Gastroesophageal sphincter (tissue), 4 donors: ENCODE data around the gene SPATA18. TPM values are rescaled to one million over a fixed set of nuclear protein-coding genes. Genes with fewer than 3 reads are reported as not detected.

Experiments used
- ATAC-seq: fragments of 150-250 bp; one replicate; pipeline ENCODE4 v1.9.1; 2016; ENCODE audit warnings: mild to moderate bottlenecking, moderate library complexity
- H3K27ac ChIP-seq, 4 donors: fragments of 200-600 bp; sonication (generic) in 3 of 4; 1 replicate in 3 of 4; 2 replicates in 1 of 4; pipeline ENCODE4 v1.5.1; 2016 to 2019
- H3K27me3 ChIP-seq: fragments of 200-600 bp; sonication (generic); one replicate; pipeline ENCODE4 v1.5.1; 2019
- H3K36me3 ChIP-seq, 2 donors: fragments of 200-600 bp; sonication (generic); one replicate each; pipeline ENCODE4 v1.5.1; 2019; ENCODE audit warnings: control low read depth in 1 of 2
- H3K4me1 ChIP-seq, 3 donors: fragments of 200-600 bp; sonication (generic); 1 replicate in 2 of 3; 2 replicates in 1 of 3; pipeline ENCODE4 v1.5.1; 2016 to 2019; ENCODE audit warnings: control low read depth in 2 of 3
- H3K4me3 ChIP-seq, 2 donors: fragments of 200-600 bp; sonication (generic); one replicate each; pipeline ENCODE4 v1.5.1; 2019; ENCODE audit warnings: mild to moderate bottlenecking in 1 of 2, moderate library complexity in 1 of 2
- H3K9me3 ChIP-seq, 3 donors: fragments of 200-600 bp; sonication (generic); one replicate each; pipeline ENCODE4 v1.5.1; 2017 to 2019; ENCODE audit warnings: control low read depth in 2 of 3
- CTCF ChIP-seq, 4 experiments: fragments of 200-600 bp in 2 of 4; fragments of 450-650 bp in 2 of 4; sonication (generic) in 1 of 4; IDR thresholded peaks; one replicate each; pipeline ENCODE4 v1.5.1; 2017 to 2019; ENCODE audit warnings: antibody characterized with exemption in 4 of 4, mild to moderate bottlenecking in 2 of 4, moderate library complexity in 2 of 4
- EP300 ChIP-seq: sonication (generic); formaldehyde crosslinking; IDR thresholded peaks from one replicate; pipeline ENCODE4 v1.6.1; 2017; ENCODE audit warnings: antibody characterized with exemption, mild to moderate bottlenecking
- POLR2A ChIP-seq, 2 donors: fragments of 450-650 bp; IDR thresholded peaks; one replicate each; pipeline ENCODE4 v1.6.1; 2017; ENCODE audit warnings: antibody characterized with exemption in 2 of 2, mild to moderate bottlenecking in 2 of 2, moderate library complexity in 1 of 2
- POLR2AphosphoS5 ChIP-seq: sonication (generic); formaldehyde crosslinking; IDR thresholded peaks from one replicate; pipeline ENCODE4 v1.6.1; 2017; ENCODE audit warnings: antibody characterized with exemption
- WGBS, 2 donors: methylation state at CpG; one replicate each; pipeline ENCODE4 v1.1.5; 2018; ENCODE audit warnings: low coverage in 1 of 2; 5-methylcytosine and 5-hydroxymethylcytosine counted together
- total RNA-seq, 4 donors: library from RNA; depleted of rRNA; stranded (reverse); fragments of >200 nt; gene quantifications; one replicate each; pipeline ENCODE4 v1.1.0, GENCODE V29; 2016

SPATA18 gene
- total RNA-seq, 4 donors from 2014 or later: 2.6 to 20.5 (median 3.9) TPM

- no peak for ATAC-seq
- H3K4me1 ChIP-seq: no peaks in the 10 kb centered on the region
- 61 to 65% methylated on average over 6 to 7 of the region's 7 CpGs for WGBS, 2 donors
These were observed 93.3 kb downstream of the SPATA18 start for GRCh38 chr4:52144372-52144771.

More at GRCh38 chr4:52144372-52144771, 93.3 kb downstream of the SPATA18 start:
- Histone ChIP-seq H3K4me3 (no peak overlapping the region), H3K27ac (no peak overlapping the region), H3K27me3 (no peaks in the 10 kb centered on the region), H3K36me3 (no peaks in the 10 kb centered on the region), H3K9me3 (no peaks in the 10 kb centered on the region)
- TF ChIP-seq EP300: no peak
- TF ChIP-seq POLR2A (IDR thresholded peaks at IDR 0.05): no peak
- TF ChIP-seq CTCF (IDR thresholded peaks at IDR 0.05): no peak
- no peak for TF ChIP-seq POLR2AphosphoS5

Other genes starting within 250 kb of the SPATA18 start
- 10 to 100 TPM; 48.9 to 81.9 (median 51.0) TPM for gene DCUN1D4, start 208.2 kb upstream of the SPATA18 start, total RNA-seq
- gene LRRC66, start 30.9 kb upstream of the SPATA18 start, total RNA-seq: 1 to 10 TPM in 1 of 4 donors, under 1 TPM in 3; 0.10 to 1.4 (median 0.36) TPM
- 100 to 1,000 TPM in 1 of 4 donors, 10 to 100 TPM in 3; 58.0 to 105 (median 86.2) TPM for gene SGCB, start 13.0 kb upstream of the SPATA18 start, total RNA-seq